ENCODE data around the gene CCDC112.

GRCh38 chr5:115330830-115331229 is 34.4 kb upstream of the CCDC112 start:
- TF ChIP-seq GABPA (IDR thresholded peaks at IDR 0.05; ENCODE audit: low read depth) (no peak), POLR2AphosphoS5 (IDR thresholded peaks at IDR 0.05; ENCODE audit: low read depth) (no peak)
